HG03460 (cell line): ENCODE measurements around the gene MMP14.
"Not testable (repeated sequence)": the region's sequence is repeated elsewhere in the genome, so short reads cannot be mapped to it uniquely, and the experiment has no call there.

Experiments
- ATAC-seq: cut with Tn5 transposase; IDR thresholded peaks from one replicate; pipeline ENCODE4 v1.9.1; 2021; ENCODE audit not compliant: unreplicated experiment

MMP14 gene

GRCh38 chr14:22841769-22842168 is 5.4 kb downstream of the MMP14 start:
- no peak for ATAC-seq

GRCh38 chr14:22842211-22843122 is 6.1 kb downstream of the MMP14 start:
- no peak for ATAC-seq

GRCh38 chr14:22843123-22843925 is 6.9 kb downstream of the MMP14 start:
- no peak for ATAC-seq

GRCh38 chr14:22844221-22845102 is 8.1 kb downstream of the MMP14 start:
- ATAC-seq, result no peak

- no peak for ATAC-seq
These were observed 8.7 kb downstream of the MMP14 start for GRCh38 chr14:22845103-22845394.

- ATAC-seq, result no peak
These were observed 9.6 kb downstream of the MMP14 start for GRCh38 chr14:22845821-22846625.

- ATAC-seq, result no peak
These were observed 10.5 kb downstream of the MMP14 start for GRCh38 chr14:22846811-22847307.

GRCh38 chr14:22847661-22848341 is 11.4 kb downstream of the MMP14 start:
- ATAC-seq, result no peak

- no peak for ATAC-seq
These were observed 12.2 kb downstream of the MMP14 start for GRCh38 chr14:22848351-22849164.

- no peak for ATAC-seq
These were observed 12.9 kb downstream of the MMP14 start for GRCh38 chr14:22849212-22849819.

- no peak for ATAC-seq
These were observed 14.8 kb downstream of the MMP14 start for GRCh38 chr14:22850944-22851764.

GRCh38 chr14:22852178-22852577 is 15.8 kb downstream of the MMP14 start:
- ATAC-seq, result not testable (repeated sequence)

- ATAC-seq, result peak; percentile 13
These were observed 16.2 kb downstream of the MMP14 start for GRCh38 chr14:22852599-22852939.

- ATAC-seq, result peak; percentile 72
These were observed 16.8 kb downstream of the MMP14 start for GRCh38 chr14:22852940-22853767.

GRCh38 chr14:22854296-22854695 is 17.9 kb downstream of the MMP14 start:
- not testable (repeated sequence) for ATAC-seq

- ATAC-seq, result no peak
These were observed 18.8 kb downstream of the MMP14 start for GRCh38 chr14:22854963-22855724.
